OCI-LY1 (cell line): ENCODE data around the gene GPR17.

Experiments
- H2AFZ ChIP-seq: fragments of 200-600 bp; sonication (generic), shearing (Covaris generic); 2 replicates; pipeline ENCODE4 v1.6.0; 2014; ENCODE audit warnings: antibody characterized with exemption, mild to moderate bottlenecking, low read length
- H3F3A ChIP-seq: fragments of 200-600 bp; sonication (generic), shearing (Covaris generic); 2 replicates; pipeline ENCODE4 v1.6.0; 2014; ENCODE audit warnings: mild to moderate bottlenecking, antibody characterized with exemption, low read length, moderate library complexity; ENCODE audit not compliant: insufficient read depth
- H3K27ac ChIP-seq: fragments of 200-600 bp; sonication (generic); 2 replicates; pipeline ENCODE4 v1.5.1; 2014; ENCODE audit warnings: low read length, mixed run types, mild to moderate bottlenecking, low read depth; ENCODE audit not compliant: poor library complexity, severe bottlenecking
- H3K27me3 ChIP-seq: fragments of 200-600 bp; sonication (generic); 2 replicates; pipeline ENCODE4 v1.6.0; 2014; ENCODE audit warnings: antibody characterized with exemption, mild to moderate bottlenecking, low read length, moderate library complexity; ENCODE audit not compliant: insufficient read depth
- H3K36me3 ChIP-seq: fragments of 200-600 bp; sonication (generic); 2 replicates; pipeline ENCODE4 v1.6.1; 2014; ENCODE audit warnings: mild to moderate bottlenecking, antibody characterized with exemption, low read length, moderate library complexity, mixed read lengths; ENCODE audit not compliant: insufficient read depth
- H3K4me1 ChIP-seq: fragments of 200-600 bp; sonication (generic); 2 replicates; pipeline ENCODE4 v1.5.1; 2014; ENCODE audit warnings: mild to moderate bottlenecking, low read length, moderate library complexity; ENCODE audit not compliant: insufficient read depth, severe bottlenecking
- H3K4me2 ChIP-seq: fragments of 200-600 bp; sonication (generic), shearing (Covaris generic); 2 replicates; pipeline ENCODE4 v1.6.1; 2014; ENCODE audit warnings: low read length
- H3K4me3 ChIP-seq: fragments of 200-600 bp; sonication (generic); 2 replicates; pipeline ENCODE4 v1.5.1; 2014; ENCODE audit warnings: low read length, low read depth, mild to moderate bottlenecking, mixed read lengths; ENCODE audit not compliant: poor library complexity, severe bottlenecking
- H3K79me2 ChIP-seq: fragments of 200-600 bp; shearing (Covaris generic); 2 replicates; pipeline ENCODE4 v1.6.1; 2016; ENCODE audit warnings: mixed run types, low read length, mixed read lengths; ENCODE audit not compliant: insufficient read depth
- H3K9ac ChIP-seq: fragments of 200-600 bp; sonication (generic), shearing (Covaris generic); 2 replicates; pipeline ENCODE4 v1.6.1; 2014; ENCODE audit warnings: mild to moderate bottlenecking, low read length, mixed read lengths
- H3K9me2 ChIP-seq: fragments of 200-600 bp; sonication (generic), shearing (Covaris generic); 2 replicates; pipeline ENCODE4 v1.6.1; 2014; ENCODE audit warnings: low read depth, mild to moderate bottlenecking, low read length, mixed read lengths
- H3K9me3 ChIP-seq: fragments of 200-600 bp; shearing (Covaris generic); 2 replicates; pipeline ENCODE4 v1.6.1; 2014; ENCODE audit warnings: low read length, mixed read lengths
- H4K20me1 ChIP-seq: fragments of 200-600 bp; sonication (generic), shearing (Covaris generic); 2 replicates; pipeline ENCODE4 v1.6.0; 2016; ENCODE audit warnings: mild to moderate bottlenecking, low read length; ENCODE audit not compliant: insufficient read depth
- EZH2 ChIP-seq: fragments of 200-600 bp; sonication (generic), shearing (Covaris generic); IDR thresholded peaks from 2 replicates; pipeline ENCODE4 v1.8.0; 2017; ENCODE audit warnings: borderline replicate concordance, mixed run types, mild to moderate bottlenecking, antibody characterized with exemption, low read length, moderate library complexity, mixed read lengths
- TF ChIP-seq, protein P1 (sequence below): fragments of 200-600 bp; sonication (generic), shearing (Covaris generic); IDR thresholded peaks from 2 replicates; pipeline ENCODE4 v1.5.1; 2017; ENCODE audit warnings: mild to moderate bottlenecking, antibody characterized with exemption, low read length, moderate library complexity, mixed read lengths

Gene GPR17

DNA sequence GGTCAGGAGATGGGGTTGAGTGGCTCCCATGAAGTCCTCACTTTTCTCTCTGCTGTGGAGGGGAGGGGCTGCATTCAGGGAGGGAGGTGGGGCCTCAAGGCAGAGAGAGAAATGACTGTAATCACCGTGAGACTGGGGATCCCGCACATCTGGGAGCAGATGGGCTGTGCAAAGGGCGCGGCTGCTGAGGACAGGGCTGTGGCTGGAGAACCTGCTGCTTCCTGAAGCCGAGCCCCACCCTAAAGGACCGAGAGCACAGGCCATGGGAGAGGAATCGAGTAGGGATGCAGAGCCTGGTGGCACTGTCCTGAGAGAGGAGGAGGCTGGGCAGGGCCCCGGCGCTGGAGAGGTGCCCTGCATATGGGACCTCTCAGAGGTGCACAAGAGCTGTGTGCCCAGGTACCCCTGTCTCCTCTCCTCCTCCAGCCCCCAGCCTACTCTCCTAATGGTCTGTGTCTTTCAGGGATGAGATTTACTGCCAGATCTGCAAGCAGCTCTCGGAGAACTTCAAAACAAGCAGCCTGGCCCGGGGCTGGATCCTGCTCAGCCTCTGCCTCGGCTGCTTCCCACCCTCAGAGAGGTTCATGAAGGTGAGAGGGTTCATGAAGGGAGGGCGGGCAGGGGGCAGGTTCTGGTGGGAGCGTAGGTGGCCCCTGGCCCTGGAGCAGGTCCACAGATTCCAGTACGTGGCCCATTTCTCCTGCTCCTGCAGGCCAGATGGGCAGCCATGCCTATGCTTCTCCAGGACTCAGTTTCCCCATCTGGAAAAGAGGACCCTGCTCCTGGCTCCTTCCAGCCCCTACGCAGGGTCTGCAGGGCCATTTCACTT is 25.9 kb upstream of the GPR17 start:
- TF ChIP-seq EZH2: no peak
- TF ChIP-seq, protein P1, sequence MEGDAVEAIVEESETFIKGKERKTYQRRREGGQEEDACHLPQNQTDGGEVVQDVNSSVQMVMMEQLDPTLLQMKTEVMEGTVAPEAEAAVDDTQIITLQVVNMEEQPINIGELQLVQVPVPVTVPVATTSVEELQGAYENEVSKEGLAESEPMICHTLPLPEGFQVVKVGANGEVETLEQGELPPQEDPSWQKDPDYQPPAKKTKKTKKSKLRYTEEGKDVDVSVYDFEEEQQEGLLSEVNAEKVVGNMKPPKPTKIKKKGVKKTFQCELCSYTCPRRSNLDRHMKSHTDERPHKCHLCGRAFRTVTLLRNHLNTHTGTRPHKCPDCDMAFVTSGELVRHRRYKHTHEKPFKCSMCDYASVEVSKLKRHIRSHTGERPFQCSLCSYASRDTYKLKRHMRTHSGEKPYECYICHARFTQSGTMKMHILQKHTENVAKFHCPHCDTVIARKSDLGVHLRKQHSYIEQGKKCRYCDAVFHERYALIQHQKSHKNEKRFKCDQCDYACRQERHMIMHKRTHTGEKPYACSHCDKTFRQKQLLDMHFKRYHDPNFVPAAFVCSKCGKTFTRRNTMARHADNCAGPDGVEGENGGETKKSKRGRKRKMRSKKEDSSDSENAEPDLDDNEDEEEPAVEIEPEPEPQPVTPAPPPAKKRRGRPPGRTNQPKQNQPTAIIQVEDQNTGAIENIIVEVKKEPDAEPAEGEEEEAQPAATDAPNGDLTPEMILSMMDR: no peak
- no peaks in the 10 kb centered on the region for H3K4me1 ChIP-seq
- H3K79me2 ChIP-seq: no peaks in the 10 kb centered on the region
- H3K27ac ChIP-seq: no peak overlapping the region
- no peak overlapping the region for H3K4me3 ChIP-seq
- H2AFZ ChIP-seq: no peak overlapping the region
- H4K20me1 ChIP-seq: no peaks in the 10 kb centered on the region
- H3K27me3 ChIP-seq: peaks cover 10% of the 10 kb centered on the region; the same call in 1 of the 2 replicates
- no peaks in the 10 kb centered on the region for H3K9me3 ChIP-seq
- H3K9ac ChIP-seq: no peak overlapping the region
- H3F3A ChIP-seq: no peaks in the 10 kb centered on the region
- no peaks in the 10 kb centered on the region for H3K9me2 ChIP-seq
- H3K36me3 ChIP-seq: no peaks in the 10 kb centered on the region
- no peak overlapping the region for H3K4me2 ChIP-seq

DNA sequence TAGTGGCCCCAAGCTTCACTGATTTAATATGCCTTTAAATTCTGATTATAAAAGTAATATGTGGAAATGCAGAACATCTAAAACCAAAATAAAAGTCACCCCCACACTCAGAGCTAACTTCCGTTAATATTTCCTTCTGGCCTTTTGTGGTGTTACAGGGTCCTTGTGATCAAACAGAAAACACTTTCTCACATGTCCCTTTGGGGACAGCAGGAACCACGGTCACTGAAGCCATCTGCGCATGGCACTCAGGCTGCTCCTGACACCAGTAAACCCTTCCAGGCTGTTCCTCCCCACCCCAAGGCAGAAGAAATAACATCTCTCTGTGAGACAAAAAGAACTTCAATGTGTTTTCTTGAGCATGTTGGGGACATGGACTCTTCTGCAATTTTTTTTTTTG is 25.1 kb upstream of the GPR17 start:
- H3K9me3 ChIP-seq: no peaks in the 10 kb centered on the region
- H2AFZ ChIP-seq: no peak overlapping the region
- H3K79me2 ChIP-seq: no peaks in the 10 kb centered on the region
- no peak overlapping the region for H3K4me2 ChIP-seq
- no peaks in the 10 kb centered on the region for H3K4me1 ChIP-seq
- TF ChIP-seq EZH2: no peak
- TF ChIP-seq, protein P1: no peak
- H3K27me3 ChIP-seq: peaks cover 10% of the 10 kb centered on the region; the same call in 1 of the 2 replicates
- H3K27ac ChIP-seq: no peak overlapping the region
- H3F3A ChIP-seq: no peaks in the 10 kb centered on the region
- no peak overlapping the region for H3K9ac ChIP-seq
- H4K20me1 ChIP-seq: no peaks in the 10 kb centered on the region
- no peak overlapping the region for H3K4me3 ChIP-seq
- no peaks in the 10 kb centered on the region for H3K36me3 ChIP-seq
- H3K9me2 ChIP-seq: no peaks in the 10 kb centered on the region

DNA sequence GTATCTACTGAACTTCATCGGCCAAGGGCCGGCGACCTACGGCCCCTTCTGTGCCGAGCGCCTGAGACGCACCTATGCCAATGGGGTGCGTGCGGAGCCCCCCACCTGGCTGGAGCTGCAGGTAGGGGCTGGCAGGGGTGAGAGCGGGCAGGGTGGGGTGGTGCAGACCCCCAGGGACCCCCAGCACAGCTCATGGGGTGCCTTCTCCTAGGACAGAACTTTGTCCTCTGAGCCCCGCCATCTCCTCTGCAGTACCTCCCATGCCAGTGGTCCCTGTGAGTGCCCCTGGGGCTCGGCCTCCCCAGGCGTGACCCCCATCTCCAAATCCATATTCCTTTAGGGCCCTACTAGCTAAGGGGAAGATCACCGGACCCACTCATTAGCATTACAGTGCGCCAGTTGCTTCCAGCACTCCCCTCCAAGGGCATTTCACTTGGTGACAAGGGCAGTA is 23.9 kb upstream of the GPR17 start:
- Histone ChIP-seq H3K4me1 (no peaks in the 10 kb centered on the region), H3K27me3 (peaks cover 14% of the 10 kb centered on the region; the same call in 1 of the 2 replicates)
- TF ChIP-seq EZH2: no peak
- TF ChIP-seq, protein P1: no peak

More for the DNA sequence above, 23.9 kb upstream of the GPR17 start:
- Histone ChIP-seq H3K4me3 (no peak overlapping the region), H3K27ac (no peak overlapping the region), H3F3A (no peaks in the 10 kb centered on the region), H3K9ac (no peak overlapping the region), H2AFZ (no peak overlapping the region), H3K36me3 (no peaks in the 10 kb centered on the region), H4K20me1 (no peaks in the 10 kb centered on the region), H3K9me2 (no peaks in the 10 kb centered on the region), H3K4me2 (no peak overlapping the region), H3K9me3 (no peaks in the 10 kb centered on the region), H3K79me2 (no peaks in the 10 kb centered on the region)
